GM18519 (cell line): Measurements from ENCODE around the gene ZNF566.

Source experiments
- ATAC-seq: cut with Tn5 transposase; IDR thresholded peaks from one replicate; pipeline ENCODE4 v1.9.1; 2021; ENCODE audit warnings: mild to moderate bottlenecking, moderate library complexity; ENCODE audit not compliant: unreplicated experiment, low FRiP score

ZNF566 gene

DNA sequence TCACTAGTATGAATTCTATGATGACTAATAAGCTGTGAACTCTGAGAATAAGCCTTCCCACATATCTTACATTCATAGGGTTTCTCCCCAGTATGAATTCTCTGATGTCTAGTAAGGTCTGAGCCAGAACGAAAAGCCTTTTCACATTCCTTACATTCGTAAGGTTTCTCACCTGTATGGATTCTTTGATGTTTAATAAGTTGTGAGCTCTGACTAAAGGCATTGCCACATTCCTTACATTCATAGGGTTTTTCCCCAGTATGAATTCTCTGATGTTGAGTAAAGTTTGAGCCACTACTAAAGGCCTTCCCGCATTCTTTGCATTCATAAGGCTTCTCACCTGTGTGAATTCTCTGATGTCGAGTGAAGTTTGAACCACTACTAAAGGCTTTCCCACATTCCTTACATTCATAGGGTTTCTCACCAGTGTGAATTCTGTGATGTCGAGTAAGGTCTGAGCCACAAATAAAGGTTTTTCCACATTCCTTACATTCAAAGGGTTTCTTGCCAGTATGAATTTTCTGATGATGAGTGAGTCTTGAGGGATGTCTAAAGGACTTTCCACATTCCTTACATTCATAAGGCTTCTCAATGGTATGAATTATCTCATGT, 40.2 kb downstream of the ZNF566 start:
- ATAC-seq: no peak

DNA sequence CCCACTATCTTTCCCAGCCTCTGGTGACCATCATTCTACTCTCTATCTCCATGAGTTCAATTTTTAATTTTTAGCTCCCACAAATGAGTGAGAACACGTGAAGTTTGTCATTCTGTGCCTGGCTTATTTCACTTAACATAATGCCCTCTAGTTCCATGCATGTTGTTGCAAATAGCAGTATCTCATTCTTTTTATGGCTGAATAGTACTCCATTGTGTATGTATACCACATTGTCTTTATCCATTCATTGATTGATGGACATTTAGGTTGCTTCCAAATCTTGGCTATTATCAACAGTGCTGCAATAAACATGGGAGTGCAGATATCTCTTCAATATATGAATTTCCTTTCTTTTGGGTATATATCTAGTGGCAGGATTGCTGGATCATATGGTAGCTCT, 48.0 kb downstream of the ZNF566 start:
- no peak for ATAC-seq

- ATAC-seq: no peak
Observed at GRCh38 chr19:36436531-36436930, 52.8 kb downstream of the ZNF566 start.

DNA sequence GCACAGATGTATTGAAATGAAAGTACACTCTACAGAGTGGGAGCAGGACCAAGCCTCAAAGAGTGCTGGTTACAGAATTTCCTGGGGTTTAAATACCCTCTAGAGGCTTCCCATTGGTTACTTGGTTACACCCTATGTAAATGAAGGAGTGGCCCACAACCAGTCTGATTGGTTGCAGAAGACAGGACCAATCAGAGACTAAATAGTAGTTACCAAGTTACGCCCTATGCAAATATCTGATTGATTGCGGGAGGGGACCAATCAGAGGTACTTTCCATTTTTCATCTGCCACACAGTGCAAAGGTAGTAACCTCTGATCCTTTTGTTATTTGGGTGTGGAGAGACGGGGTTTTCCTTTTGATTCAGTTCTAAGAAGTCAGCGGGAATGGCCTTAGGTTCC, 65.4 kb downstream of the ZNF566 start:
- no peak for ATAC-seq

GRCh38 chr19:36421749-36422481, 67.4 kb downstream of the ZNF566 start:
- no peak for ATAC-seq

- no peak for ATAC-seq
Observed at GRCh38 chr19:36420961-36421748, 68.2 kb downstream of the ZNF566 start.

- peak; percentile 78 for ATAC-seq
Observed at GRCh38 chr19:36418287-36419001, 70.9 kb downstream of the ZNF566 start, which contains the start of gene ZFP82. ZFP82 (minus strand) TSS chr19:36418644; CDS start chr19:36409789, 8,855 bp downstream.

DNA sequence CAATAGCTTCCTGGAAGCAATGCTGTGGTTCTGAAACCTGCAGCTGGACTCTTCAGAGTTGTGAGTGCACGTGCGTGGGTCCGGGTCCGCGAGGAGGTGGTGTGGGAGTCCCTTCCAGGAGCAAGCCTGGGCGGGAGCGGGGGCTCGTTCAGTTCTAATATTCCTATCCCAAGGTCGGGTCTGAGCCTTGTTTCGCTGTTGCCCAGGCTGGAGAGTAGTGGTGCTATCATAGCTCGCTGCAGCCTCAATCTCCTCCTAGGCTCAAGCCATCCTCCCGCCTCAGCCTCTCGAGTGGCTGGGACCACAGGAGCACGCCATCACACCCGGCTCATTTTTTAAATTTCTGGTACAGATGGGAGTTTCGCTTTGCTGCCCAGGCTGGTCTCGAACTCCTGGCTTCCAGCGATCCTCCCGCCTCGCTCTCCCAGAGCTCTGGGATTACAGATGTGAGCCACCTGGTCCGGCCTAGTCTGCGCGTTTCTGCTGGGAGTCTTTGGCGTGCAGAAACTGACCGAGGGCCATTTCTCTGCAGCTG, 71.5 kb downstream of the ZNF566 start:
- no peak for ATAC-seq

DNA sequence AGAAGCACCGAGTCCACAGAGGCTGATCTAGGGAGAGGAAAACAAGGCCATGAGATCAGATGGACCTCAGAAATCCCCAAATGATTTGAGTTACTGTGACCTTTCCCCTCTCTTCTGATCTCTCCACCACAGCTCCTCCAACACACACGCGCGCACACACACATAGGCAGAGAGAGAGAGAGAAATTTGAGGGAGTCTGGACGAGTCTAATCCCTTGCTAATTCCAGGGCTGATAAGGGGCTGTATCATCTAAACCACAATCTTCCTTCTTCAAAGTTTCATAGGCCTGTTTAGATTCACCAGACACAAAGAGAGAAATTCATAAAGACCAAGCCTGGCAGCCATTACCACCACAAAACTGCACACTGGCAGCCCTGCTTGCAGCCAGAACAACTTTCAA, 79.5 kb downstream of the ZNF566 start:
- no peak for ATAC-seq

GRCh38 chr19:36408101-36408500, 81.3 kb downstream of the ZNF566 start:
- ATAC-seq: no peak

DNA sequence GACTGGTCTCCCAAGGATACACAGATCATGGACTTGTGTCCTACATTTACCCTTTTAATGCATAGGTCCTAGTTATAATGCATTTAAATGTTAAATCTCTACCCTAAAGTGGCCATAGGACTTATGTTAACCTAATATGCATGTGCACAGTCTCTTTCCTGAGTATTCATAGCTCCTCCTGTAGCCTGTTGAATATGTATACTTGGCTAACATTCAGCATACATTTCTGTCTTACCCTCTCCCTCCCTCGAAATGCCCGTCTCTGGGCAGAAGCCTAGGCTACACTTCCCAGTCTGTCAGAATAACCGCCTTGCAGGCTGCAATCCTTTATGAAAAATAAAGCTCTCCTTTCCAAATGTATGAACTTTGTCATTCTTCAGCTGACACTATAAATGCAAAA, 84.9 kb downstream of the ZNF566 start:
- no peak for ATAC-seq

GRCh38 chr19:36401475-36401874, 87.9 kb downstream of the ZNF566 start:
- no peak for ATAC-seq

GRCh38 chr19:36398571-36398970, 90.8 kb downstream of the ZNF566 start:
- ATAC-seq: no peak
